GM13977 (cell line): ENCODE measurements around the gene CDH23.

Experiments used
- DNase-seq: peaks from one replicate; pipeline ENCODE4 v3.0.0; 2012; ENCODE audit warnings: low spot score
- CTCF ChIP-seq: IDR thresholded peaks from 2 replicates; pipeline ENCODE4 v1.5.1; 2012; ENCODE audit warnings: mild to moderate bottlenecking, control low read depth; ENCODE audit not compliant: insufficient read depth; ENCODE audit errors: extremely low read depth, missing control alignments
- in situ Hi-C: fragments of 300-500 bp; cut with MboI; formaldehyde crosslinking; loops from one replicate; pipeline ENCODE4 v1.12.0; 2022; ENCODE audit warnings: low sequenced_read_pairs, low pct_unique_long_range_greater_than_20kb, mixed read lengths, inconsistent platforms; ENCODE audit not compliant: unreplicated experiment

CDH23 gene

GRCh38 chr10:71571460-71572175, 174.9 kb downstream of the CDH23 start:
- DNase-seq: no peak
- no peak for TF ChIP-seq CTCF
- in situ Hi-C loops: no loop called here

- no peak for TF ChIP-seq CTCF
- in situ Hi-C loops: no loop called here
- DNase-seq: no peak
These were observed 176.2 kb downstream of the CDH23 start for GRCh38 chr10:71572962-71573361.

- in situ Hi-C loops: no loop called here
These were observed 177.1 kb downstream of the CDH23 start for GRCh38 chr10:71573562-71574518.

GRCh38 chr10:71575451-71575850, 178.7 kb downstream of the CDH23 start:
- no peak for TF ChIP-seq CTCF
- no peak for DNase-seq
- in situ Hi-C loops: no loop called here

More at GRCh38 chr10:71573562-71574518, 177.1 kb downstream of the CDH23 start:
- no peak for DNase-seq
- no peak for TF ChIP-seq CTCF

- no peak for DNase-seq
- in situ Hi-C loops: no loop called here
- TF ChIP-seq CTCF: no peak
These were observed 179.4 kb downstream of the CDH23 start for GRCh38 chr10:71575934-71576801.

GRCh38 chr10:71576842-71577241, 180.1 kb downstream of the CDH23 start:
- in situ Hi-C loops: no loop called here
- no peak for TF ChIP-seq CTCF
- DNase-seq: no peak
